ENCODE results near the gene ASCC2. TPM values are rescaled to one million over a fixed set of nuclear protein-coding genes. Genes with fewer than 3 reads are reported as not detected.
A peak's percentile ranks its signal among the peaks of the same experiment; 100 is the strongest.

Gene ASCC2
- total and polyA plus RNA-seq, 2 donors (not counting 1 experiment from before 2014, with no cell fraction given), result 23.8 to 30.5 TPM

GRCh38 chr22:29765905-29766631, 72.0 kb downstream of the ASCC2 start:
- Histone ChIP-seq H3K4me1 (ENCODE audit: control insufficient read depth, extremely low read depth, insufficient read depth, low read length) (peaks cover 2% of the 10 kb centered on the region), H3K27ac (ENCODE audit: insufficient read depth, low read length) (peak overlapping the region; percentile 26), H3K27me3 (ENCODE audit: control insufficient read depth, insufficient read depth, low read length) (no peaks in the 10 kb centered on the region), H3K36me3 (ENCODE audit: control insufficient read depth, insufficient read depth, low read length) (no peaks in the 10 kb centered on the region), H3K79me2 (ENCODE audit: control insufficient read depth, insufficient read depth, low read length) (peaks cover 18% of the 10 kb centered on the region), H3K9me3 (ENCODE audit: control insufficient read depth, insufficient read depth, low read depth, low read length) (no peaks in the 10 kb centered on the region), H2AFZ (ENCODE audit: low read length) (peak overlapping the region; percentile 86), H3K9ac (ENCODE audit: insufficient read depth, low read length) (peak overlapping the region; percentile 43), H4K20me1 (ENCODE audit: control insufficient read depth, extremely low read depth, insufficient read depth, low read length) (no peaks in the 10 kb centered on the region), H3K4me3 (replicated peaks in 1 of 4; ENCODE audit: control extremely low read depth in 1 of 4, insufficient read depth in 1 of 4, low read depth in 3 of 4, low read length in 4 of 4) (peak overlapping the region; percentile 59 to 99 (median 87)), H3K4me2 (ENCODE audit: extremely low read depth, insufficient read depth, low read length) (peak overlapping the region; percentile 74)
- TF ChIP-seq CTCF (conservative IDR thresholded peaks at IDR 0.05 in 1 of 2, IDR thresholded peaks at IDR 0.05 in 1 of 2; ENCODE audit: low read depth in 1 of 2, low read length in 2 of 2) (no peak), EZH2 (IDR thresholded peaks at IDR 0.05; ENCODE audit: low read length, missing control alignments) (no peak)
- no peak for DNase-seq (ENCODE audit: low read depth in 2 of 2)

- TF ChIP-seq EZH2 (IDR thresholded peaks at IDR 0.05; ENCODE audit: low read length, missing control alignments) (no peak), CTCF (conservative IDR thresholded peaks at IDR 0.05 in 1 of 2, IDR thresholded peaks at IDR 0.05 in 1 of 2; ENCODE audit: low read depth in 1 of 2, low read length in 2 of 2) (no peak)
- Histone ChIP-seq H3K27ac (ENCODE audit: insufficient read depth, low read length) (no peak overlapping the region), H3K9ac (ENCODE audit: insufficient read depth, low read length) (no peak overlapping the region), H3K79me2 (ENCODE audit: control insufficient read depth, insufficient read depth, low read length) (peaks cover under 1% of the 10 kb centered on the region), H2AFZ (ENCODE audit: low read length) (no peak overlapping the region), H4K20me1 (ENCODE audit: control insufficient read depth, extremely low read depth, insufficient read depth, low read length) (no peaks in the 10 kb centered on the region), H3K4me2 (ENCODE audit: extremely low read depth, insufficient read depth, low read length) (no peak overlapping the region), H3K9me3 (ENCODE audit: control insufficient read depth, insufficient read depth, low read depth, low read length) (no peaks in the 10 kb centered on the region), H3K4me1 (ENCODE audit: control insufficient read depth, extremely low read depth, insufficient read depth, low read length) (no peaks in the 10 kb centered on the region), H3K36me3 (ENCODE audit: control insufficient read depth, insufficient read depth, low read length) (no peaks in the 10 kb centered on the region), H3K27me3 (ENCODE audit: control insufficient read depth, insufficient read depth, low read length) (no peaks in the 10 kb centered on the region), H3K4me3 (replicated peaks in 1 of 4; ENCODE audit: control extremely low read depth in 1 of 4, insufficient read depth in 1 of 4, low read depth in 3 of 4, low read length in 4 of 4) (no peak overlapping the region)
- no peak for DNase-seq (ENCODE audit: low read depth in 2 of 2)
These were observed 75.8 kb downstream of the ASCC2 start for GRCh38 chr22:29762263-29762662.

GRCh38 chr22:29758959-29759358, 79.1 kb downstream of the ASCC2 start:
- Histone ChIP-seq H3K4me1 (ENCODE audit: control insufficient read depth, extremely low read depth, insufficient read depth, low read length) (no peaks in the 10 kb centered on the region), H3K9me3 (ENCODE audit: control insufficient read depth, insufficient read depth, low read depth, low read length) (no peaks in the 10 kb centered on the region), H3K27ac (ENCODE audit: insufficient read depth, low read length) (no peak overlapping the region), H3K27me3 (ENCODE audit: control insufficient read depth, insufficient read depth, low read length) (no peaks in the 10 kb centered on the region), H4K20me1 (ENCODE audit: control insufficient read depth, extremely low read depth, insufficient read depth, low read length) (no peaks in the 10 kb centered on the region), H3K79me2 (ENCODE audit: control insufficient read depth, insufficient read depth, low read length) (no peaks in the 10 kb centered on the region), H3K36me3 (ENCODE audit: control insufficient read depth, insufficient read depth, low read length) (no peaks in the 10 kb centered on the region), H3K4me2 (ENCODE audit: extremely low read depth, insufficient read depth, low read length) (no peak overlapping the region), H3K4me3 (replicated peaks in 1 of 4; ENCODE audit: control extremely low read depth in 1 of 4, insufficient read depth in 1 of 4, low read depth in 3 of 4, low read length in 4 of 4) (no peak overlapping the region), H3K9ac (ENCODE audit: insufficient read depth, low read length) (no peak overlapping the region), H2AFZ (ENCODE audit: low read length) (no peak overlapping the region)
- TF ChIP-seq CTCF (conservative IDR thresholded peaks at IDR 0.05 in 1 of 2, IDR thresholded peaks at IDR 0.05 in 1 of 2; ENCODE audit: low read depth in 1 of 2, low read length in 2 of 2) (no peak), EZH2 (IDR thresholded peaks at IDR 0.05; ENCODE audit: low read length, missing control alignments) (no peak)
- no peak for DNase-seq (ENCODE audit: low read depth in 2 of 2)
